GM23338 (cell line): ENCODE results near the gene GRM8. TPM values are rescaled to one million over a fixed set of nuclear protein-coding genes. Genes with fewer than 3 reads are reported as not detected.

ENCODE experiments used
- ATAC-seq: fragments of 200-7000 bp; cut with Tn5 transposase; 3 replicates; pipeline ENCODE4 v1.9.1; 2020
- DNase-seq: peaks from one replicate; pipeline ENCODE4 v3.0.0-alpha.2; 2015; ENCODE audit warnings: low spot score
- H2AFZ ChIP-seq: fragments of 200-600 bp; sonication (generic); 2 replicates; pipeline ENCODE4 v1.8.0; 2016; ENCODE audit warnings: antibody characterized with exemption, mild to moderate bottlenecking, moderate library complexity
- H3F3A ChIP-seq: fragments of 200-600 bp; sonication (generic); replicated peaks from 2 replicates; pipeline ENCODE4 v1.8.0; 2017; ENCODE audit warnings: antibody characterized with exemption, mixed run types, low read depth
- H3K27ac ChIP-seq: fragments of 200-600 bp; sonication (generic); 2 replicates; pipeline ENCODE4 v1.6.1; 2016; ENCODE audit warnings: low read depth
- H3K27me3 ChIP-seq: fragments of 200-600 bp; sonication (generic); 2 replicates; pipeline ENCODE4 v1.8.0; 2016; ENCODE audit warnings: mild to moderate bottlenecking, mixed run types, moderate library complexity; ENCODE audit not compliant: insufficient read depth
- H3K36me3 ChIP-seq: fragments of 200-600 bp; sonication (generic); 2 replicates; pipeline ENCODE4 v1.8.0; 2016; ENCODE audit warnings: mild to moderate bottlenecking; ENCODE audit not compliant: insufficient read depth
- H3K4me1 ChIP-seq: fragments of 200-600 bp; sonication (generic); 2 replicates; pipeline ENCODE4 v1.8.0; 2016; ENCODE audit warnings: mild to moderate bottlenecking, moderate library complexity; ENCODE audit not compliant: insufficient read depth
- H3K4me2 ChIP-seq: fragments of 200-600 bp; sonication (generic); 2 replicates; pipeline ENCODE4 v1.7.1; 2017; ENCODE audit warnings: mixed run types
- H3K4me3 ChIP-seq: fragments of 200-600 bp; sonication (generic); 2 replicates; pipeline ENCODE4 v1.6.1; 2016; ENCODE audit warnings: mixed run types
- H3K79me2 ChIP-seq: fragments of 200-600 bp; sonication (generic); replicated peaks from 2 replicates; pipeline ENCODE4 v1.8.0; 2017; ENCODE audit warnings: mild to moderate bottlenecking; ENCODE audit not compliant: insufficient read depth
- H3K9me2 ChIP-seq: fragments of 200-600 bp; sonication (generic); 2 replicates; pipeline ENCODE4 v1.8.0; 2017; ENCODE audit not compliant: insufficient read depth
- H4K20me1 ChIP-seq: fragments of 200-600 bp; sonication (generic); replicated peaks from 2 replicates; pipeline ENCODE4 v1.8.0; 2017; ENCODE audit warnings: mild to moderate bottlenecking; ENCODE audit not compliant: insufficient read depth
- H3K27ac Mint-ChIP-seq: 2 replicates; pipeline ENCODE4 v1.8.0; 2020; ENCODE audit warnings: inconsistent platforms, mild to moderate bottlenecking, moderate library complexity, mixed read lengths
- H3K27me3 Mint-ChIP-seq: 3 replicates; pipeline ENCODE4 v1.8.0; 2022; ENCODE audit warnings: low read depth, mild to moderate bottlenecking, moderate library complexity, mixed read lengths, inconsistent platforms; ENCODE audit not compliant: insufficient read depth, poor library complexity
- H3K36me3 Mint-ChIP-seq: 3 replicates; pipeline ENCODE4 v1.8.0; 2021; ENCODE audit warnings: low read depth, mild to moderate bottlenecking, inconsistent platforms, moderate library complexity, mixed read lengths
- H3K4me1 Mint-ChIP-seq: 3 replicates; pipeline ENCODE4 v1.8.0; 2020; ENCODE audit warnings: mild to moderate bottlenecking, inconsistent platforms, mixed read lengths
- H3K4me3 Mint-ChIP-seq: 3 replicates; pipeline ENCODE4 v1.8.0; 2021; ENCODE audit warnings: moderate library complexity, mild to moderate bottlenecking, inconsistent platforms, mixed read lengths
- H3K9me3 Mint-ChIP-seq: 3 replicates; pipeline ENCODE4 v1.8.0; 2020; ENCODE audit warnings: moderate library complexity, mild to moderate bottlenecking, inconsistent platforms, mixed read lengths
- ETS1 ChIP-seq: IDR thresholded peaks from 2 replicates; pipeline ENCODE4 v1.6.1; 2016; ENCODE audit warnings: antibody characterized with exemption
- EZH2 ChIP-seq: fragments of 200-600 bp; sonication (generic); IDR thresholded peaks from one replicate; pipeline ENCODE4 v1.8.0; 2017; ENCODE audit warnings: antibody characterized with exemption, mild to moderate bottlenecking, low read depth; ENCODE audit not compliant: unreplicated experiment
- EZH2phosphoT487 ChIP-seq: fragments of 200-600 bp; sonication (generic); IDR thresholded peaks from one replicate; pipeline ENCODE4 v1.8.1; 2018; ENCODE audit warnings: antibody characterized with exemption; ENCODE audit not compliant: unreplicated experiment
- JUNB ChIP-seq: IDR thresholded peaks from one replicate; pipeline ENCODE4 v1.6.1; 2016; ENCODE audit warnings: antibody characterized with exemption; ENCODE audit not compliant: unreplicated experiment
- NANOG ChIP-seq: IDR thresholded peaks from 2 replicates; pipeline ENCODE4 v1.6.1; 2016; ENCODE audit warnings: antibody characterized with exemption, borderline replicate concordance
- POLR2AphosphoS5 ChIP-seq: IDR thresholded peaks from 2 replicates; pipeline ENCODE4 v1.6.1; 2016; ENCODE audit warnings: antibody characterized with exemption, low read depth
- ZNF331 ChIP-seq: fragments of 250-450 bp; sonication (Bioruptor Pico); IDR thresholded peaks from 2 replicates; pipeline ENCODE4 v1.5.0; 2020; ENCODE audit warnings: low read depth, mild to moderate bottlenecking, moderate library complexity
- ZNF462 ChIP-seq: fragments of 250-450 bp; sonication (Bioruptor Pico); IDR thresholded peaks from 2 replicates; pipeline ENCODE4 v1.5.0; 2020; ENCODE audit warnings: mild to moderate bottlenecking, moderate library complexity
- polyA plus RNA-seq: library from polyadenylated mRNA; unstranded; fragments of >200 nt; fragmentation: Nextera tagmentation; extraction: Ambion mirVana; gene quantifications from 2 replicates; pipeline ENCODE4 v1.2.1, GENCODE V29; 2016
- total RNA-seq: library from RNA; depleted of rRNA; stranded (reverse); fragments of >200 nt; shearing (Covaris generic); gene quantifications from 2 replicates; pipeline ENCODE4 v1.2.3, GENCODE V29; 2014

The GRM8 gene
- total and polyA plus RNA-seq, 2 experiments from 2014 or later = 1.9 to 6.6 TPM

- no peak for TF ChIP-seq ZNF462
Measured at GRCh38 chr7:126658684-126659083, 594.1 kb downstream of the GRM8 start (continued).

- no peak overlapping the region for H3K27ac ChIP-seq
- no peak overlapping the region for H3K4me3 ChIP-seq
- H3K4me1 ChIP-seq = peaks cover 26% of the 10 kb centered on the region
- Mint-ChIP-seq H3K9me3 (no peaks in the 10 kb centered on the region), H3K4me3 (no peak overlapping the region), H3K27me3 (no peaks in the 10 kb centered on the region), H3K27ac (no peak overlapping the region; the same call in 1 of the 2 replicates), H3K36me3 (no peaks in the 10 kb centered on the region), H3K4me1 (peaks cover 46% of the 10 kb centered on the region)
- no peaks in the 10 kb centered on the region for H3K9me2 ChIP-seq
- no peaks in the 10 kb centered on the region for H3K27me3 ChIP-seq
- no peak for DNase-seq
- H2AFZ ChIP-seq = no peak overlapping the region
- no peaks in the 10 kb centered on the region for H4K20me1 ChIP-seq
- no peaks in the 10 kb centered on the region for H3F3A ChIP-seq
- no peak overlapping the region for H3K4me2 ChIP-seq
- H3K36me3 ChIP-seq = no peaks in the 10 kb centered on the region
- no peak for ATAC-seq
- no peaks in the 10 kb centered on the region for H3K79me2 ChIP-seq
- TF ChIP-seq JUNB (no peak), EZH2phosphoT487 (no peak), ZNF462 (no peak), ZNF331 (no peak), EZH2 (no peak), POLR2AphosphoS5 (no peak), ETS1 (no peak), NANOG (no peak)
Measured at GRCh38 chr7:126657599-126658358, 595.0 kb downstream of the GRM8 start.
